ENCODE measurements around the gene WNT9B. TPM values are rescaled to one million over a fixed set of nuclear protein-coding genes. Genes with fewer than 3 reads are reported as not detected.
"Not testable (repeated sequence)": the region's sequence is repeated elsewhere in the genome, so short reads cannot be mapped to it uniquely, and the experiment has no call there.

Gene WNT9B
- total RNA-seq, 1 donor, result 0.36 TPM

DNA sequence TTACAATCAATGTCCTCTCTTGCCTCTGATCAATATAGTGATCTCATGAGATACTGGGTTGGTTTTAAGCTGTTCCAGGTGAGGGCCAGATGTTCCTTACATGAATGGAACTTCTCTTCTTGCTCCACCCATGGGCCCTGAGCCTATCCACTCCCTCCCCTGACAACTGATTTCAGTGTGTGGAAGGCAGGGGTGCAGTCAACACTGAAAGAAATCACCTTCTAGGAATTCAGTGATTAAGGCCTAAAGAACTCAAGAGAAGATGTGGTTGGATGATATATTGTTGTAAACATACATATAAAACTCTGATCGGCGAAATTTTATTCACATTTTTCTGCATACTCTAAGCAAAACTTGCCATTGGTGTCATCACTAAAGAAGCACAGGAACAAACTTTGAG, 64.8 kb downstream of the WNT9B start:
- Histone ChIP-seq H4K20me1 (ENCODE audit: insufficient read depth, low read length) (no peaks in the 10 kb centered on the region), H3K4me3 (ENCODE audit: insufficient read depth, low read length) (no peak overlapping the region), H3K27ac (ENCODE audit: low read depth, low read length) (no peak overlapping the region), H2AFZ (ENCODE audit: low read length) (no peak overlapping the region), H3K9me3 (ENCODE audit: low read depth, low read length) (no peaks in the 10 kb centered on the region), H3K36me3 (ENCODE audit: insufficient read depth, low read length) (no peaks in the 10 kb centered on the region), H3K27me3 (ENCODE audit: insufficient read depth, low read length) (peaks cover 16% of the 10 kb centered on the region), H3K4me2 (ENCODE audit: insufficient read depth, low read length) (no peak overlapping the region), H3K79me2 (ENCODE audit: insufficient read depth, low read length) (no peaks in the 10 kb centered on the region), H3K4me1 (ENCODE audit: insufficient read depth, low read length) (no peaks in the 10 kb centered on the region)
- TF ChIP-seq, protein P1, sequence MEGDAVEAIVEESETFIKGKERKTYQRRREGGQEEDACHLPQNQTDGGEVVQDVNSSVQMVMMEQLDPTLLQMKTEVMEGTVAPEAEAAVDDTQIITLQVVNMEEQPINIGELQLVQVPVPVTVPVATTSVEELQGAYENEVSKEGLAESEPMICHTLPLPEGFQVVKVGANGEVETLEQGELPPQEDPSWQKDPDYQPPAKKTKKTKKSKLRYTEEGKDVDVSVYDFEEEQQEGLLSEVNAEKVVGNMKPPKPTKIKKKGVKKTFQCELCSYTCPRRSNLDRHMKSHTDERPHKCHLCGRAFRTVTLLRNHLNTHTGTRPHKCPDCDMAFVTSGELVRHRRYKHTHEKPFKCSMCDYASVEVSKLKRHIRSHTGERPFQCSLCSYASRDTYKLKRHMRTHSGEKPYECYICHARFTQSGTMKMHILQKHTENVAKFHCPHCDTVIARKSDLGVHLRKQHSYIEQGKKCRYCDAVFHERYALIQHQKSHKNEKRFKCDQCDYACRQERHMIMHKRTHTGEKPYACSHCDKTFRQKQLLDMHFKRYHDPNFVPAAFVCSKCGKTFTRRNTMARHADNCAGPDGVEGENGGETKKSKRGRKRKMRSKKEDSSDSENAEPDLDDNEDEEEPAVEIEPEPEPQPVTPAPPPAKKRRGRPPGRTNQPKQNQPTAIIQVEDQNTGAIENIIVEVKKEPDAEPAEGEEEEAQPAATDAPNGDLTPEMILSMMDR (IDR thresholded peaks at IDR 0.05; ENCODE audit: extremely low read depth, low read depth, low read length), result no peak
- DNase-seq (ENCODE audit: insufficient read length, low spot score, missing footprints), result no peak

DNA sequence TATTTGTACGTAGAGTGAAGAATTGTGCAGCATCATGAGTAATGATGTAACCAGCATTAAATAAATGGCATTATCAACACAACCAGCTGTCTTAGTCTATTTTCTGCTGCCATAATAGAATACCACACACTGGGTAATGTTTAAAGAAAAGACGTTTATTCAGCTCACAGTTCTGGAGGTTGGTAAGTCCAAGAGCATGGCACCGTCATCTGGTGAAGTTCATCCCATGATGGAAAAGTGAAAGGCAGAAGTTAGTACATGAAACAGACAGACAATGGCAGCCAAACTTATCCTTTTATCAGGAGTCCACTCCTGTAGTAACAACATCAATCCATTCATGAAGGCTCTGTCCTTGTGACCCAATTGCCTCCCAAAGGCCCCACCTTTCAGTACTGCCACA, 65.2 kb downstream of the WNT9B start:
- Histone ChIP-seq H3K9me3 (ENCODE audit: low read depth, low read length) (no peaks in the 10 kb centered on the region), H2AFZ (ENCODE audit: low read length) (no peak overlapping the region), H4K20me1 (ENCODE audit: insufficient read depth, low read length) (no peaks in the 10 kb centered on the region), H3K4me3 (ENCODE audit: insufficient read depth, low read length) (no peak overlapping the region), H3K36me3 (ENCODE audit: insufficient read depth, low read length) (no peaks in the 10 kb centered on the region), H3K4me2 (ENCODE audit: insufficient read depth, low read length) (no peak overlapping the region), H3K79me2 (ENCODE audit: insufficient read depth, low read length) (no peaks in the 10 kb centered on the region), H3K27me3 (ENCODE audit: insufficient read depth, low read length) (peaks cover 13% of the 10 kb centered on the region), H3K4me1 (ENCODE audit: insufficient read depth, low read length) (no peaks in the 10 kb centered on the region), H3K27ac (ENCODE audit: low read depth, low read length) (no peak overlapping the region)
- TF ChIP-seq, protein P1 (IDR thresholded peaks at IDR 0.05; ENCODE audit: extremely low read depth, low read depth, low read length), result no peak
- DNase-seq (ENCODE audit: insufficient read length, low spot score, missing footprints), result no peak

DNA sequence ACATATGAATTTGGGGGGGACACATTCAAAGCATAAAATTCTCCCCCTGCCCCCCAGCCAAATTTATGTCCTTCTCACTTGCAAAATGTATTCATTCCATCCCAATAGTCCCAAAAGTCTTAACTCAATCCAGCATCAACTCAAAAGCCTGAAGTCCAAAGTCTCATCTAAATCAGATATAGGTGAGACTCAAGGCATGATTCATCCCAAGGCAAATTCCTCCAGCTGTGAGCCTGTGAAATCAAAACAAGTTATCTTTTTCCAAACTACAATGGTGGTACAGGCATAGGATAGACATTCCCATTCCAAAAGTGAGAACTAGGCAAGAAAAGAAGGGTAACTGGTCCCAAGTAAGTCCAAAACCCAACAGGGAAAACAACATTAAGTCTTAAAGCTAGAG, 65.7 kb downstream of the WNT9B start:
- TF ChIP-seq, protein P1 (IDR thresholded peaks at IDR 0.05; ENCODE audit: extremely low read depth, low read depth, low read length), result no peak
- Histone ChIP-seq H3K79me2 (ENCODE audit: insufficient read depth, low read length) (no peaks in the 10 kb centered on the region), H3K4me1 (ENCODE audit: insufficient read depth, low read length) (no peaks in the 10 kb centered on the region)

DNA sequence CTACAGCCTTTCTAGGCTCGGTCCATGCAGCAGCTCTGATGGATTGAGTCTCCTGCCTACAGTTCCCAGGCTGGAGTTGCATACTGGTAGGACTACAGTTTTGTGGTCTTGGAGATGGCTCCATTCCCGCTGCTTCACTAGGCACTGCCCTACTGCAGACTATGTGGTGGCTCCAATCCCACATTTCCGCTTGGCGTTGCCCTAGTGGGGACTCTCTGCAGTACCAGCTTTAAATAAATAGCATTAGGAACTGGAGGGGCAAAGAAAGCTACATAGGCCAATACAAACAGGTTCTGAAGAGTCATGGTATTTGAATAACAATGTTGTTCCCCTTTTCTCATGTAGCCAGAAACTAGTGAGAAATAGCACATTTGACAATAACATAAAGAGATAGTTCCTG, 66.1 kb downstream of the WNT9B start:
- Histone ChIP-seq H3K27ac (ENCODE audit: low read depth, low read length) (no peak overlapping the region), H3K79me2 (ENCODE audit: insufficient read depth, low read length) (no peaks in the 10 kb centered on the region), H3K4me2 (ENCODE audit: insufficient read depth, low read length) (no peak overlapping the region), H4K20me1 (ENCODE audit: insufficient read depth, low read length) (no peaks in the 10 kb centered on the region), H3K36me3 (ENCODE audit: insufficient read depth, low read length) (no peaks in the 10 kb centered on the region), H3K4me3 (ENCODE audit: insufficient read depth, low read length) (no peak overlapping the region), H3K27me3 (ENCODE audit: insufficient read depth, low read length) (peaks cover 7% of the 10 kb centered on the region), H3K9me3 (ENCODE audit: low read depth, low read length) (no peaks in the 10 kb centered on the region), H3K4me1 (ENCODE audit: insufficient read depth, low read length) (no peaks in the 10 kb centered on the region), H2AFZ (ENCODE audit: low read length) (no peak overlapping the region)
- TF ChIP-seq, protein P1 (IDR thresholded peaks at IDR 0.05; ENCODE audit: extremely low read depth, low read depth, low read length), result no peak
- DNase-seq (ENCODE audit: insufficient read length, low spot score, missing footprints), result no peak

More for the DNA sequence above, 65.7 kb downstream of the WNT9B start:
- no peak overlapping the region for H3K27ac ChIP-seq (ENCODE audit: low read depth, low read length)
- H2AFZ ChIP-seq (ENCODE audit: low read length), result no peak overlapping the region
- H3K4me2 ChIP-seq (ENCODE audit: insufficient read depth, low read length), result no peak overlapping the region
- DNase-seq (ENCODE audit: insufficient read length, low spot score, missing footprints), result no peak
- no peak overlapping the region for H3K4me3 ChIP-seq (ENCODE audit: insufficient read depth, low read length)
- H3K9me3 ChIP-seq (ENCODE audit: low read depth, low read length), result no peaks in the 10 kb centered on the region
- no peaks in the 10 kb centered on the region for H4K20me1 ChIP-seq (ENCODE audit: insufficient read depth, low read length)
- no peaks in the 10 kb centered on the region for H3K36me3 ChIP-seq (ENCODE audit: insufficient read depth, low read length)
- peaks cover 12% of the 10 kb centered on the region for H3K27me3 ChIP-seq (ENCODE audit: insufficient read depth, low read length)

DNA sequence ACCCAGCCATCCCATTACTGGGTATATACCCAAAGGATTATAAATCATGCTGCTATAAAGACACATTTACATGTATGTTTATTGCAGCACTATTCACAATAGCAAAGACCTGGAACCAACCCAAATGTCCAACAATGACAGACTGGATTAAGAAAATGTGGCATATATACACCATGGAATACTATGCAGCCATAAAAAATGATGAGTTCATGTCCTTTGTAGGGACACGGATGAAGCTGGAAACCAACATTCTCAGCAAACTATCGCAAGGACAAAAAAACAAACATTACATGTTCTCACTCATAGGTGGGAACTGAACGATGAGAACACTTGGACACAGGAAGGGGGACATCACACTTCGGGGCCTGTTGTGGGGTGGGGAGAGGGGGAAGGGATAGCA, 70.6 kb downstream of the WNT9B start:
- H3K27me3 ChIP-seq (ENCODE audit: insufficient read depth, low read length); H3K36me3 ChIP-seq (ENCODE audit: insufficient read depth, low read length); H3K4me3 ChIP-seq (ENCODE audit: insufficient read depth, low read length); H3K9me3 ChIP-seq (ENCODE audit: low read depth, low read length); H2AFZ ChIP-seq (ENCODE audit: low read length); H3K4me1 ChIP-seq (ENCODE audit: insufficient read depth, low read length); DNase-seq (ENCODE audit: insufficient read length, low spot score, missing footprints); H3K4me2 ChIP-seq (ENCODE audit: insufficient read depth, low read length); H3K27ac ChIP-seq (ENCODE audit: low read depth, low read length): not testable (repeated sequence)
- Histone ChIP-seq H3K79me2 (ENCODE audit: insufficient read depth, low read length) (peaks cover 42% of the 10 kb centered on the region), H4K20me1 (ENCODE audit: insufficient read depth, low read length) (peaks cover 33% of the 10 kb centered on the region)

All from osteoblast (primary cell).